Suprapubic skin (tissue), 4 donors: ENCODE data around the gene LRP1B. TPM values are rescaled to one million over a fixed set of nuclear protein-coding genes. Genes with fewer than 3 reads are reported as not detected.

Experiments
- DNase-seq, 2 donors: peaks; one replicate each; pipeline ENCODE4 v3.0.0-alpha.2; 2019; ENCODE audit warnings: low spot score in 2 of 2
- H3K27ac ChIP-seq: fragments of 200-600 bp; sonication (generic); one replicate; pipeline ENCODE4 v1.5.1; 2019
- H3K27me3 ChIP-seq: fragments of 200-600 bp; sonication (generic); one replicate; pipeline ENCODE4 v1.5.1; 2019
- H3K36me3 ChIP-seq: fragments of 200-600 bp; sonication (generic); one replicate; pipeline ENCODE4 v1.5.1; 2019
- H3K4me1 ChIP-seq: fragments of 200-600 bp; sonication (generic); one replicate; pipeline ENCODE4 v1.5.1; 2019
- H3K4me3 ChIP-seq: fragments of 200-600 bp; sonication (generic); one replicate; pipeline ENCODE4 v1.5.1; 2019; ENCODE audit warnings: mild to moderate bottlenecking
- H3K9me3 ChIP-seq: fragments of 200-600 bp; sonication (generic); one replicate; pipeline ENCODE4 v1.5.1; 2019
- CTCF ChIP-seq, 2 donors: fragments of 200-600 bp in 1 of 2; fragments of 450-650 bp in 1 of 2; sonication (generic) in 1 of 2; IDR thresholded peaks; one replicate each; pipeline ENCODE4 v1.5.1; 2016 to 2019; ENCODE audit warnings: antibody characterized with exemption in 2 of 2, mild to moderate bottlenecking in 1 of 2, moderate library complexity in 1 of 2
- EP300 ChIP-seq: sonication (generic); formaldehyde crosslinking; IDR thresholded peaks from one replicate; pipeline ENCODE4 v1.6.1; 2017; ENCODE audit warnings: antibody characterized with exemption
- POLR2A ChIP-seq, 2 donors: fragments of 450-650 bp; IDR thresholded peaks; one replicate each; pipeline ENCODE4 v1.6.1; 2017; ENCODE audit warnings: antibody characterized with exemption in 2 of 2, mild to moderate bottlenecking in 2 of 2, moderate library complexity in 2 of 2
- POLR2AphosphoS5 ChIP-seq, 3 donors: sonication (generic); formaldehyde crosslinking; IDR thresholded peaks; one replicate each; pipeline ENCODE4 v1.6.1; 2017; ENCODE audit warnings: antibody characterized with exemption in 3 of 3
- WGBS: methylation state at CpG from one replicate; pipeline ENCODE4 v1.1.5; 2018; 5-methylcytosine and 5-hydroxymethylcytosine counted together
- total RNA-seq, 4 donors: library from RNA; depleted of rRNA; stranded (reverse); fragments of >200 nt; gene quantifications; one replicate each; pipeline ENCODE4 v1.1.0, GENCODE V29; 2016

The LRP1B gene
- total RNA-seq, 4 donors from 2014 or later, result 0.11 to 2.7 (median 1.3) TPM

GRCh38 chr2:140734992-140735391 is 1395.8 kb downstream of the LRP1B start:
- H3K4me3 ChIP-seq, result no peak overlapping the region

GRCh38 chr2:140718999-140719398 is 1411.8 kb downstream of the LRP1B start:
- Histone ChIP-seq H3K9me3 (no peaks in the 10 kb centered on the region), H3K36me3 (no peaks in the 10 kb centered on the region), H3K27me3 (no peaks in the 10 kb centered on the region), H3K4me1 (no peaks in the 10 kb centered on the region), H3K4me3 (no peak overlapping the region), H3K27ac (no peak overlapping the region)
- DNase-seq, result no peak
- WGBS, result 97% methylated on average over 1 of the region's 1 CpG
- TF ChIP-seq POLR2A (IDR thresholded peaks at IDR 0.05), result no peak
- no peak for TF ChIP-seq CTCF (IDR thresholded peaks at IDR 0.05)

More at GRCh38 chr2:140734992-140735391, 1395.8 kb downstream of the LRP1B start:
- H3K27ac ChIP-seq, result no peak overlapping the region
- WGBS, result 56% methylated on average over 3 of the region's 3 CpGs
- DNase-seq, result no peak
- no peak for TF ChIP-seq POLR2A (IDR thresholded peaks at IDR 0.05)
- no peak for TF ChIP-seq EP300
- no peak for TF ChIP-seq CTCF (IDR thresholded peaks at IDR 0.05)
- TF ChIP-seq POLR2AphosphoS5 (IDR thresholded peaks at IDR 0.05), result no peak
- no peaks in the 10 kb centered on the region for H3K4me1 ChIP-seq
- no peaks in the 10 kb centered on the region for H3K27me3 ChIP-seq
- H3K36me3 ChIP-seq, result no peaks in the 10 kb centered on the region
- H3K9me3 ChIP-seq, result no peaks in the 10 kb centered on the region

GRCh38 chr2:140717481-140717880 is 1413.3 kb downstream of the LRP1B start:
- no peak for DNase-seq
- H3K36me3 ChIP-seq, result no peaks in the 10 kb centered on the region
- no peaks in the 10 kb centered on the region for H3K4me1 ChIP-seq
- TF ChIP-seq CTCF (IDR thresholded peaks at IDR 0.05) (no peak), EP300 (no peak), POLR2A (IDR thresholded peaks at IDR 0.05) (no peak)
- WGBS, result 68% methylated on average over 2 of the region's 2 CpGs
- no peaks in the 10 kb centered on the region for H3K9me3 ChIP-seq
- H3K27me3 ChIP-seq, result no peaks in the 10 kb centered on the region
- no peak overlapping the region for H3K4me3 ChIP-seq
- H3K27ac ChIP-seq, result no peak overlapping the region

GRCh38 chr2:140714586-140714985 is 1416.2 kb downstream of the LRP1B start:
- Histone ChIP-seq H3K4me1 (no peaks in the 10 kb centered on the region), H3K27me3 (no peaks in the 10 kb centered on the region), H3K27ac (no peak overlapping the region), H3K9me3 (no peaks in the 10 kb centered on the region), H3K36me3 (no peaks in the 10 kb centered on the region), H3K4me3 (no peak overlapping the region)
- TF ChIP-seq POLR2AphosphoS5 (IDR thresholded peaks at IDR 0.05), result no peak
- TF ChIP-seq CTCF (IDR thresholded peaks at IDR 0.05), result no peak
- TF ChIP-seq POLR2A (IDR thresholded peaks at IDR 0.05), result no peak
- TF ChIP-seq EP300, result no peak
- WGBS, result 73% methylated on average over 3 of the region's 3 CpGs
- no peak for DNase-seq

- Histone ChIP-seq H3K4me3 (no peak overlapping the region), H3K36me3 (no peaks in the 10 kb centered on the region), H3K4me1 (no peaks in the 10 kb centered on the region), H3K27me3 (no peaks in the 10 kb centered on the region), H3K27ac (no peak overlapping the region), H3K9me3 (no peaks in the 10 kb centered on the region)
- 85% methylated on average over 3 of the region's 3 CpGs for WGBS
- no peak for DNase-seq
- TF ChIP-seq CTCF (IDR thresholded peaks at IDR 0.05) (no peak), POLR2AphosphoS5 (IDR thresholded peaks at IDR 0.05) (no peak)
Measured at GRCh38 chr2:140711867-140712266, 1418.9 kb downstream of the LRP1B start.
